ENCODE results near the gene RGMA. TPM values are rescaled to one million over a fixed set of nuclear protein-coding genes. Genes with fewer than 3 reads are reported as not detected.

Gene RGMA
- polyA plus RNA-seq, 1 donor from 2014 or later = 9.5 TPM

DNA sequence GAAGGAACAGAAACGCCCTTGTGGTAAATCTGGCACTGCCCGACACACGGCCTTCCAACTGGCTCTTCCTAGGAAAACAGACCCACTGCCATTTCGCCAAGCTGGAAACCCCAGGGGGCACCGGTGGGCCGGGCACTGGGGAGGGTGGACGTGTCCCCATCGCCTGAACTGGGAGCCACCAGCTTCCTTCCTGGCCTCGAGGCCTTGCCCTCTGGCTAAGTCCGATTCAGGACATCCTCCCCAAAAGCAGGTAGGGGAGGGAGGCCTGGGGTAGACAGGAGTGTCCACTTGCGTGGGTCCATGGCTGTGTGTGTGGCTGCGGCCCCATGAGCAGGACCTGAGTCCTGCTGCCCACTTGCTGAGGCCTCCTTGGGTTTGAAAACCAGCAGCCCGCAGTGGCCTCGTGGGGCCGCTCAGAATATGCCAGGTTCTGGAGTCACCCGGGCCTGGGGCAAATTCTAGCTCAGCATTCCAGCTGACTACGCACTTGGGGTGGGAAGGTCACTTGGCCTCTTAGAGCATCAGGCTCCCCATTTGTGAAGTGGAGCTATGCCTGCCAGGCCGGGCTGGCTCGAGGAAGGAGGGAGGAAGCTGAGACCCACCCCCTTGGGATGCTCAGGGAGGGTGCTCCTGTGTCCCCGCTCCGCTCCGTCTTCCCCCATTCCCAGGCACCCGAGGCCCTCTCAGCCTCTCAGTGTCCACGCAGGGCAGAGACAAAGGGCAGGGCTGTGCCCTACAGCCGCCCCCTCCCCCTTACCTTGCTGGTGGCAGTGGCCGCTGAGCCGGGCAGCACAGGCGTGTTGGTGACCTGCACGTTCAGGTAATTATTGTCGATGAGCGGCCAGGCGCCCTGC, 37.5 kb downstream of the RGMA start:
- H3K9me3 ChIP-seq (ENCODE audit: low read length) = no peaks in the 10 kb centered on the region
- no peaks in the 10 kb centered on the region for H4K20me1 ChIP-seq (ENCODE audit: insufficient read depth)
- H3K36me3 ChIP-seq (ENCODE audit: insufficient read depth, low read length) = peaks cover 2% of the 10 kb centered on the region
- H3K4me3 ChIP-seq (ENCODE audit: low read length) = no peak overlapping the region
- no peak for TF ChIP-seq POLR2AphosphoS5 (IDR thresholded peaks at IDR 0.05)
- TF ChIP-seq, protein P1, sequence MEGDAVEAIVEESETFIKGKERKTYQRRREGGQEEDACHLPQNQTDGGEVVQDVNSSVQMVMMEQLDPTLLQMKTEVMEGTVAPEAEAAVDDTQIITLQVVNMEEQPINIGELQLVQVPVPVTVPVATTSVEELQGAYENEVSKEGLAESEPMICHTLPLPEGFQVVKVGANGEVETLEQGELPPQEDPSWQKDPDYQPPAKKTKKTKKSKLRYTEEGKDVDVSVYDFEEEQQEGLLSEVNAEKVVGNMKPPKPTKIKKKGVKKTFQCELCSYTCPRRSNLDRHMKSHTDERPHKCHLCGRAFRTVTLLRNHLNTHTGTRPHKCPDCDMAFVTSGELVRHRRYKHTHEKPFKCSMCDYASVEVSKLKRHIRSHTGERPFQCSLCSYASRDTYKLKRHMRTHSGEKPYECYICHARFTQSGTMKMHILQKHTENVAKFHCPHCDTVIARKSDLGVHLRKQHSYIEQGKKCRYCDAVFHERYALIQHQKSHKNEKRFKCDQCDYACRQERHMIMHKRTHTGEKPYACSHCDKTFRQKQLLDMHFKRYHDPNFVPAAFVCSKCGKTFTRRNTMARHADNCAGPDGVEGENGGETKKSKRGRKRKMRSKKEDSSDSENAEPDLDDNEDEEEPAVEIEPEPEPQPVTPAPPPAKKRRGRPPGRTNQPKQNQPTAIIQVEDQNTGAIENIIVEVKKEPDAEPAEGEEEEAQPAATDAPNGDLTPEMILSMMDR (IDR thresholded peaks at IDR 0.05; ENCODE audit: poor library complexity, severe bottlenecking) = no peak
- no peak for TF ChIP-seq EZH2 (IDR thresholded peaks at IDR 0.05; ENCODE audit: borderline replicate concordance, insufficient read depth, low read length, poor library complexity, severe bottlenecking)
- TF ChIP-seq TAF1 (IDR thresholded peaks at IDR 0.05; ENCODE audit: low read depth) = no peak
- no peaks in the 10 kb centered on the region for H3F3A ChIP-seq (ENCODE audit: insufficient read depth, low read length, poor library complexity, severe bottlenecking)
- H2AFZ ChIP-seq (ENCODE audit: low read depth, low read length) = no peak overlapping the region
- H3K27ac ChIP-seq (ENCODE audit: low read length) = no peak overlapping the region
- H3K79me2 ChIP-seq (replicated peaks; ENCODE audit: insufficient read depth, low read length) = peaks cover 15% of the 10 kb centered on the region
- no peak overlapping the region for H3K4me2 ChIP-seq (ENCODE audit: low read length)
- H3K9me2 ChIP-seq (ENCODE audit: insufficient read depth, low read length) = no peaks in the 10 kb centered on the region
- H3K9ac ChIP-seq (ENCODE audit: low read length) = no peak overlapping the region
- no peaks in the 10 kb centered on the region for H3K27me3 ChIP-seq (ENCODE audit: insufficient read depth, low read depth, low read length)

- peaks cover 10% of the 10 kb centered on the region for H3K36me3 ChIP-seq (ENCODE audit: insufficient read depth, low read length)
- peaks cover 14% of the 10 kb centered on the region for H3K79me2 ChIP-seq (replicated peaks; ENCODE audit: insufficient read depth, low read length)
- no peaks in the 10 kb centered on the region for H3F3A ChIP-seq (ENCODE audit: insufficient read depth, low read length, poor library complexity, severe bottlenecking)
- no peaks in the 10 kb centered on the region for H3K27me3 ChIP-seq (ENCODE audit: insufficient read depth, low read depth, low read length)
- H3K9me2 ChIP-seq (ENCODE audit: insufficient read depth, low read length) = no peaks in the 10 kb centered on the region
- H3K4me2 ChIP-seq (ENCODE audit: low read length) = no peak overlapping the region
- H3K4me3 ChIP-seq (ENCODE audit: low read length) = no peak overlapping the region
- no peaks in the 10 kb centered on the region for H3K9me3 ChIP-seq (ENCODE audit: low read length)
- TF ChIP-seq EP300 (conservative IDR thresholded peaks at IDR 0.05; ENCODE audit: poor library complexity, severe bottlenecking) (no peak), MXI1 (conservative IDR thresholded peaks at IDR 0.05; ENCODE audit: poor library complexity, severe bottlenecking) (no peak), TAF1 (IDR thresholded peaks at IDR 0.05; ENCODE audit: low read depth) (no peak), RAD21 (conservative IDR thresholded peaks at IDR 0.05) (no peak), SMC3 (conservative IDR thresholded peaks at IDR 0.05; ENCODE audit: poor library complexity) (no peak), POLR2AphosphoS5 (IDR thresholded peaks at IDR 0.05) (no peak), EZH2 (IDR thresholded peaks at IDR 0.05; ENCODE audit: borderline replicate concordance, insufficient read depth, low read length, poor library complexity, severe bottlenecking) (no peak)
- TF ChIP-seq, protein P1 (IDR thresholded peaks at IDR 0.05; ENCODE audit: poor library complexity, severe bottlenecking) = no peak
- TF ChIP-seq, protein P2, sequence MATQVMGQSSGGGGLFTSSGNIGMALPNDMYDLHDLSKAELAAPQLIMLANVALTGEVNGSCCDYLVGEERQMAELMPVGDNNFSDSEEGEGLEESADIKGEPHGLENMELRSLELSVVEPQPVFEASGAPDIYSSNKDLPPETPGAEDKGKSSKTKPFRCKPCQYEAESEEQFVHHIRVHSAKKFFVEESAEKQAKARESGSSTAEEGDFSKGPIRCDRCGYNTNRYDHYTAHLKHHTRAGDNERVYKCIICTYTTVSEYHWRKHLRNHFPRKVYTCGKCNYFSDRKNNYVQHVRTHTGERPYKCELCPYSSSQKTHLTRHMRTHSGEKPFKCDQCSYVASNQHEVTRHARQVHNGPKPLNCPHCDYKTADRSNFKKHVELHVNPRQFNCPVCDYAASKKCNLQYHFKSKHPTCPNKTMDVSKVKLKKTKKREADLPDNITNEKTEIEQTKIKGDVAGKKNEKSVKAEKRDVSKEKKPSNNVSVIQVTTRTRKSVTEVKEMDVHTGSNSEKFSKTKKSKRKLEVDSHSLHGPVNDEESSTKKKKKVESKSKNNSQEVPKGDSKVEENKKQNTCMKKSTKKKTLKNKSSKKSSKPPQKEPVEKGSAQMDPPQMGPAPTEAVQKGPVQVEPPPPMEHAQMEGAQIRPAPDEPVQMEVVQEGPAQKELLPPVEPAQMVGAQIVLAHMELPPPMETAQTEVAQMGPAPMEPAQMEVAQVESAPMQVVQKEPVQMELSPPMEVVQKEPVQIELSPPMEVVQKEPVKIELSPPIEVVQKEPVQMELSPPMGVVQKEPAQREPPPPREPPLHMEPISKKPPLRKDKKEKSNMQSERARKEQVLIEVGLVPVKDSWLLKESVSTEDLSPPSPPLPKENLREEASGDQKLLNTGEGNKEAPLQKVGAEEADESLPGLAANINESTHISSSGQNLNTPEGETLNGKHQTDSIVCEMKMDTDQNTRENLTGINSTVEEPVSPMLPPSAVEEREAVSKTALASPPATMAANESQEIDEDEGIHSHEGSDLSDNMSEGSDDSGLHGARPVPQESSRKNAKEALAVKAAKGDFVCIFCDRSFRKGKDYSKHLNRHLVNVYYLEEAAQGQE (IDR thresholded peaks at IDR 0.05; ENCODE audit: borderline replicate concordance) = no peak
- H3K9ac ChIP-seq (ENCODE audit: low read length) = no peak overlapping the region
- H2AFZ ChIP-seq (ENCODE audit: low read depth, low read length) = no peak overlapping the region
- H4K20me1 ChIP-seq (ENCODE audit: insufficient read depth) = no peaks in the 10 kb centered on the region
- H3K27ac ChIP-seq (ENCODE audit: low read length) = no peak overlapping the region
Observed at GRCh38 chr15:93050648-93051047, 38.4 kb downstream of the RGMA start.

All from neural cell (in vitro differentiated cells).